ENCODE measurements around the gene BTBD18.

The BTBD18 gene

GRCh38 chr11:57775491-57775890 lies 23.9 kb upstream of the BTBD18 start:
- peak; percentile 44 for DNase-seq (ENCODE audit: low spot score)

- no peak for DNase-seq (ENCODE audit: low spot score)
Observed at GRCh38 chr11:57773026-57773598, 21.5 kb upstream of the BTBD18 start.

GRCh38 chr11:57772562-57772961 lies 20.9 kb upstream of the BTBD18 start:
- no peak for DNase-seq (ENCODE audit: low spot score)

- no peak for DNase-seq (ENCODE audit: low spot score)
Observed at GRCh38 chr11:57771365-57771764, 19.7 kb upstream of the BTBD18 start.

DNA sequence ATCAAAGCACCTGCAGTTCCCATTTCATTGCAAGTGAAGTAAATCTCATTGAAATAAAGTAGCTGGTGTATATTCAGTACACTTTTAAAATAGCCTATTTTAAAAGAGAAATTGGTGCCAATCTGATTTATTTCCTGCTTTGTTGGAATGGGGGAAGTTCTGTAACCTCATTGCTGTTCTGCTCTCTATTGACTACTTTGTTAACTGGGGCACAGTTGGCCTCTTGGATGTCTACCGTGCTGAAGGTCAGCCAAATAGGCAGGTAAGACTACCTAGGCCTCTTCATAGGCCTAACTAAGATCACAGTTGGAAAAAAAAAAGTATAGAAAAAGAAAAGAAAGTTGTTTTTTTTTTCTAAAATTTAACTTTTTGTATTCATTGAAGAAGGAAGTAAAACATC lies 19.2 kb upstream of the BTBD18 start:
- no peak for DNase-seq (ENCODE audit: low spot score)

- no peak for DNase-seq (ENCODE audit: low spot score)
Observed at GRCh38 chr11:57764972-57765371, 13.4 kb upstream of the BTBD18 start.

GRCh38 chr11:57764566-57764965 lies 12.9 kb upstream of the BTBD18 start:
- no peak for DNase-seq (ENCODE audit: low spot score)

GRCh38 chr11:57764021-57764420 lies 12.4 kb upstream of the BTBD18 start:
- DNase-seq (ENCODE audit: low spot score), result no peak

DNA sequence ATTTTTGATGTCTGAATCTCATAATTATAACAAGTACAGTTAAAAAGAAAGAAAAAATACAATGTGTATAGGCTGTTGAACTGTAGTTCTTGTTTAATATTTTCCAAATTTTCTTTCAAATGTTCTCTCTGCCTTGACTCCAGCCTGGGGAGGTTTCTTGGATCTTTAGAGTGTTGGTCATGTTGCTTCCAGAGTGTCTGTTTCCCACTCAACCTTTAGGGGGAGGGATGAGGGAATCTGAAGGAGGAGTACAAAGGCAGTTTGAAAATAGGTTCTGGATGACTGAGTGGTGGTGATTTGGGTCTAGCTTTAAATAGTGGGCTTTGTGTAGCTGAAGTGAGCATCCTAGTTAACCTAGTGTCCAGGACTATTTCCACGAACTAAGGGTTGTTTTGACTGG lies 11.9 kb upstream of the BTBD18 start:
- DNase-seq (ENCODE audit: low spot score), result peak; percentile 73

GRCh38 chr11:57762235-57762861 lies 10.7 kb upstream of the BTBD18 start:
- DNase-seq (ENCODE audit: low spot score), result peak; percentile 30

DNA sequence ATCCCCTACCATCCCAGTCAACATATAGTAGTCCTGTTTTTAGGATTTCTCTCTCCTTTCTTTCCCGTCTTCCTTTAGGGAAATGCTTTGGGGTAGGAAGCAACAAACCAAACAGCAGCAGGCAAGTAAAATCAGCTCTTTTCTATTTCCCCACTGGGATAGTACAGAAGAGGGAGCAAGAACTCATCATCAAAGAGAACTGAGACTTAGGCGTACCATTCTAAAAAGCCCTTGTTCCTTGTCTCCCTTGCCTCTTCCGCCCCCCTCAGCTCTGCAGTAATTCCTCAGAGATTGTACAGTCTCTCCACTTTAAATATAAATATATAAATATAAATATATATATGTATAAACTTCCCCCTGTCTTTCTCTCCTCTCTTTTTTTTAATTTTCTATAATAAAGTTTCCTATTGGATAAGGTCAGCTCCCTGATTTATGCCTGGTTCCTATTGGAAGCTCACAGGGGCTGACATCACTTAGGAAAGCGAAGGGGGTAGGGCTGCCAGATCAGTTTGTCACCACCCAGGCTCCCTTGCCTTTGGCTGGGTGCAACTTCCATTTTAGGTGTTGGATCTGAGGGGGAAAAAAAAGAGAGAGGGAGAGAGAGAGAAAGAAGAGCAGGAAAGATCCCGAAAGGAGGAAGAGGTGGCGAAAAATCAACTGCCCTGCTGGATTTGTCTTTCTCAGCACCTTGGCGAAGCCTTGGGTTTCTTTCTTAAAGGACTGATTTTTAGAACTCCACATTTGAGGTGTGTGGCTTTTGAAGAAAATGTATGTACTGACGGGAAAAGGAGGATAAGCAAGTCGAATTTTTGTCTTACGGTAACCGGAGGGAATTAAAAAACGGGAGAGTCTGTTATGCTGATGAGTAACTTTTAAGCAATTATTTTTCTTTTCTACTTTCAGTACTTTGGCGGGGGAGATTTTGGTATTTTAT lies 9.9 kb upstream of the BTBD18 start, which contains the start of gene CTNND1:
Gene CTNND1, plus strand, starts transcription at position 502 of the 934 bp plus-strand sequence. CDS start 29,677 bp downstream, outside the sequence.
- DNase-seq (ENCODE audit: low spot score), result peak; percentile 98

DNA sequence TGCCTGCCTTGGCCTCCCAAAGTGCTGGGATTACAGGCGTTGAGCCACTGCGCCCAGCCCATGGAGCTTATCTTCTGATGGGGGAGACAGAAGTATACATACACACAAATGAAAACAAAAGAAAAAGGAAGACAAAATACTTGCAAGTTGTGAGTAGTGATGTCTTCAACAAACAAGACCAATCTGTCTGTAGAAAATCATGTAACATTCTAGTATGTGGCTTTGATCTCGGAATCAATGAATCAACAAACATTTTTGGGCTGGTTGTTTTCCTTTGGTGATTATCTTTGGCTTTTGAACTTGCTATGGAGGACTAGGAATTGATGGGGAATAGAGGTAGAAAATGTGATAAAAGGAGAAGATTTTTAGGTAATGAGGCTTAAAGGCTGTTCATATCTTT lies 6.6 kb upstream of the BTBD18 start:
- no peak for DNase-seq (ENCODE audit: low spot score)

DNA sequence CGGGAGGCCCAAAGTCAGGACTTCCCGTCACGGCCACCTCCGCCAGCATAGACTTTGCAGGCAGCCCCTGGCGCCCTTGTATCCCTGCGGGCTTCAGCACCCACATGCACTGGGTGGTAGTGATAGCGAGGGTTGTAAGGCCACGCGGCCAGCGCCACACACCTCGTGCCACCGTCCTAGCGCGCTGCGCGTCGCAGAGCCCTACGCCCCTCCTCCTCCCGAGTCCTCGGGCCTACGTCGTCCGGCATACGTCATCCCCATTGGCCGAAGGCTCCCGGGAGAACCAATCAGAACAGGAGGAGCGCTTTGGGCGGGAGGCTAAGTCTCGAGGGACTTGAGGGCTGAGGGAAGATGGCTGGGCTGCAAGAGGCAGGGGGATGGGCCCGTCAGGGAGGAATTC lies 1.3 kb upstream of the BTBD18 start:
- no peak for DNase-seq (ENCODE audit: low spot score)

DNA sequence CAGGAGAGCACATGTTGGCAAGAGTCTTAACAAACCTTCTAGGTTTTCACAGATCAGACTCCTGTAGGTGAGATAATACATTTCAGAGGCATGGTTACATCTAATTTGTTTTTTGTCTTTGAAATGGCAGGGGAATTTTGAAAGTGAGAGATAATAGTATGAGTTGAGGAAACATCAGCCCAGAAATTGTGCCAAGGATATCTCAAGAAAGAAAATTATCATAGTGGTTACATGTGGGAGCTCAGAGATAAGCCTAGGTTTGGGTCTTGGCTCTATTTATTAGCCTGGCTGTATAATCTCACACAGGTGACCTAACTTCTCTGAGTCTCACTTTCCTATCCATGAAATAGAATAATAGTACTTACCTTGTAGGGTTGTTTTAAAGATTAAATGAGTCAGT lies 443 bp downstream of the BTBD18 start:
- no peak for DNase-seq (ENCODE audit: low spot score)

GRCh38 chr11:57746920-57747319 lies 4.7 kb downstream of the BTBD18 start:
- no peak for DNase-seq (ENCODE audit: low spot score)

DNA sequence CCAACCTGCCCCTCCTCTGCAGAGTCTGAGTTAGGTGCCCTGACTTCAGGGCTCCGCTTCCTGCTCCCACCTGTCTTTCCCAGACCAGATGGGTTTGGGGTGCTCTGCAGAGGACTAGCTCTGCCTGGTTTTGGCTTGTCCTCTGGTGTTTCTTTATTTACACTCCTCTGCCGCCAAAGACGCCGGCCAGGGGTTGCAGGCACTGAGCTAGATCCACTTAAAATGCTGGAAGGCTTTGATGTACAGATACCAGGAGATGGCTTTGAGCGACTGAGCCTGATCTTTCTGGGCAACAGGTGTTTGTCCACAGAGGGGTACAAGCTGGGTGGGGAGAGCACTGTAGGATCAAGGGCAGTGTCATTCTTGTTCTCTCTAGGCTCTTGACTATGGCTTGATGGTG lies 6.4 kb downstream of the BTBD18 start:
- DNase-seq (ENCODE audit: low spot score), result no peak

DNA sequence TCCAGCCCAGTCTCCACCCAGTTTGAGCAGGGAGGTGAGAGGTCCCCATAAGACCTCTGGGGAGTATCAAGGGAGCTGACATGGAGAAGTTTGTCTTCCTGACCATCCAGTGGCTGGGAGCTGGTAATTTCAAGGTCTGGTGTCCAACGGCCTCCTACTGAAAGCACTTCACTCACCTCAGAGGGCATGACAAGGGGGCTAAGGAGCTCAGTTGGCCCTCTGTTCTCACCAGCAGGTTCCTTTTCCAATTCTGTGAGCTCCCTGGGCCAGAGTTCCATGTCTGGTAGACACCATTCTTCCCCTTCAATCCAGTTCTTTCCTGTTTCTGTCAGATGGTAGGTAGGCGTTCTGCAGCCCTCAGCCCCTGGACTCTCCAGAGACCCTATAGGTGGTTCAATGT lies 7.3 kb downstream of the BTBD18 start:
- DNase-seq (ENCODE audit: low spot score), result no peak

DNA sequence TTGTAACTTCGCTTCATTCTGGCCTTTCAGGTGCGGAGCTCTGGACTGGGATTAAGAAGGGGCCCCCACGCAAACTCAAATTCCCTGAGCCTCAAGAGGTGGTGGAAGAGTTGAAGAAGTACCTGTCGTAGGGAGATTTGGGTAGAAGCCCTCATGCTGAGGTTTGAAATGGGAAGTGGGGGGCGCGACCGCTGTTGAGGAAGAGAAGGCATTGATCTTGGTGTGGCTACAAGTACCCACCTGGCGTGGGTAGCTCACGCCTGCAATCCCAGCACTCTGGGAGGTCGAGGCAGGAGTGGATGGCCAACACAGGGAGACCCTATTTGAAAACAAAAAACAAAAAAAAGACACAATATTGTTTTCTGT lies 9.5 kb downstream of the BTBD18 start:
- no peak for DNase-seq (ENCODE audit: low spot score)

DNA sequence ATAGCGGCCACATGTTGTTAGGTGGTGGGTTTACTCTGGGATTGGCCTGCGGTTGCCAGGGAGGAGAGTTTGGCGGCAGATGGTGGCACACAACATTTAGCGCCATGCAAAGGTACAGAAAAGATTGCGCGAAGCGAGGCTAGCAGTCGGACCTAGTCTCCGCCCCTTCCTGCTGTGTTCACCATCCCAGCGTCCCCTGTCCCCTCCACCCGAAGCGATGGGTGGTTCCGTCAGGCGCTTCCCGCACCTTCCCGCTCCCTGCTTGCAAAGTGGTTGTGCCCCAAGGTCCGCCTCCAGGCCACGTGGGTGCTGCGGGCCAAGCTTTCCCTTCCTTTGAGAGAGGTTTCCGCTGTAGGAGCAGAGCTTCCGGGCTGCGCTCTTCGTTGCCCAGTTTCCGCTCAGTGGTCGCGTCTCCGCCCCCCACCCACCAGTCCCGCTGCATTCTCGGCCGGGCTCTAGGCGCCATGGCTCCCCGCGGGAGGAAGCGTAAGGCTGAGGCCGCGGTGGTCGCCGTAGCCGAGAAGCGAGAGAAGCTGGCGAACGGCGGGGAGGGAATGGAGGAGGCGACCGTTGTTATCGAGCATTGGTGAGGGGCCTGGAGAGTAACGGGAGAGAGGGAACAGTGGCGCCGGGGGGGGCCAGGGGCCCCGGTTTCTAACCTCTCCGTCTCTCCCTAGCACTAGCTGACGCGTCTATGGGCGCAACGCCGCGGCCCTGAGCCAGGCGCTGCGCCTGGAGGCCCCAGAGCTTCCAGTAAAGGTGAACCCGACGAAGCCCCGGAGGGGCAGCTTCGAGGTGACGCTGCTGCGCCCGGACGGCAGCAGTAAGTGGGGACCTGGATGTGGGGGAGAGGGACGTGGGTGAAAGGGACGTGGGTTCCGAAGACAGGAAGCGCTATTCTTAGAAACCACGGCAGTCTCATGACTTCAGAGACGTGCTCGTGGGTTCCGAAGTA lies 10.2 kb downstream of the BTBD18 start, which contains the start of gene SELENOH:
Gene SELENOH, plus strand, starts transcription at position 360 of the 955 bp plus-strand sequence. Its CDS starts 105 bp downstream, at position 465.
- DNase-seq (ENCODE audit: low spot score), result peak; percentile 95

- no peak for DNase-seq (ENCODE audit: low spot score)
Observed at GRCh38 chr11:57735619-57736298, 15.9 kb downstream of the BTBD18 start.

GRCh38 chr11:57732661-57733060 lies 19.0 kb downstream of the BTBD18 start:
- DNase-seq (ENCODE audit: low spot score), result no peak

All from pons (tissue), 1 donor.